Measurements from ENCODE around the gene GAMT. TPM values are rescaled to one million over a fixed set of nuclear protein-coding genes. Genes with fewer than 3 reads are reported as not detected.

Gene GAMT
- total and polyA plus RNA-seq, 2 donors (not counting 3 experiments of a cell fraction or from before 2014, with no cell fraction given): 22.1 to 36.9 TPM

DNA sequence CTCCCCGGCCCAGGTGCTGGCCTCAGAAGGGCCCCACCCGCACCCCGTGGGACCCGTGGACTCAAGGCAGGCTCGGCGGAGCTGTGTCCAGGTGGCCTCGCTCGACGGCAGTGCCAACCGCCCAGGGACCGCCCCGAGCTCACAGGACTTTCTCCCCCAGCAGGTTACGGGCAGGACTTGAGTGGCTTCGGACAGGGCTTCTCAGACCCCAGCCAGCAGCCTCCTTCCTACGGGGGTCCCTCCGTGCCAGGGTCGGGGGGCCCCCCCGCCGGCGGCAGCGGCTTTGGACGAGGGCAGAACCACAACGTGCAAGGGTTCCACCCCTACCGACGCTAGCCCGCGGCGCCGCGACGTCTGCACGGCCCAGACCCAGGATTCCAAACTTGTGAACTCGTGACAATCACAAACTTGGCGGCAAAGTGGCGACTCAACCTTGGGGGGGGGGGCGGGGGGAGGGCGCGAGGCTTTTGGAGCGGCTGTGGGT, 33.3 kb upstream of the GAMT start:
- Histone ChIP-seq H3K79me2 (ENCODE audit: control insufficient read depth, insufficient read depth, low read length) (peaks cover 14% of the 10 kb centered on the region), H3K4me3 (replicated peaks in 1 of 3; ENCODE audit: insufficient read depth in 1 of 3, low read depth in 1 of 3, low read length in 3 of 3) (no peak overlapping the region), H3K4me1 (ENCODE audit: control insufficient read depth, extremely low read depth, insufficient read depth, low read length) (peaks cover 2% of the 10 kb centered on the region), H3K36me3 (ENCODE audit: control insufficient read depth in 2 of 2, extremely low read depth in 1 of 2, insufficient read depth in 2 of 2, low read length in 2 of 2) (peaks cover 0 to 41% of the 10 kb centered on the region in 2 experiments), H3K27ac (ENCODE audit: insufficient read depth, low read depth, low read length) (no peak overlapping the region), H3K9me3 (replicated peaks; ENCODE audit: control insufficient read depth, insufficient read depth, low read length) (no peaks in the 10 kb centered on the region), H2AFZ (ENCODE audit: low read depth, low read length) (no peak overlapping the region), H3K9me1 (replicated peaks; ENCODE audit: control insufficient read depth, extremely low read depth, insufficient read depth, low read length) (no peaks in the 10 kb centered on the region), H3K27me3 (ENCODE audit: control insufficient read depth in 2 of 2, insufficient read depth in 2 of 2, low read length in 2 of 2) (no peaks in the 10 kb centered on the region), H3K4me2 (ENCODE audit: insufficient read depth, low read length) (no peak overlapping the region), H4K20me1 (replicated peaks; ENCODE audit: control insufficient read depth, extremely low read depth, insufficient read depth, low read length) (no peaks in the 10 kb centered on the region), H3K9ac (replicated peaks; ENCODE audit: extremely low read depth, insufficient read depth, low read length) (no peak overlapping the region)
- intact Hi-C loops (cut with micrococcal nuclease): no loop called here
- no peak for DNase-seq (ENCODE audit: low read depth, low spot score)
- dilution Hi-C loops (cut with MboI; ENCODE audit: extremely low pct_ligation_motif_present, low sequenced_read_pairs): no loop called here
- FAIRE-seq: no peak
- POLR2A ChIA-PET: no interaction called here
- TF ChIP-seq POLR2A (IDR thresholded peaks at IDR 0.05; ENCODE audit: low read depth, low read length): no peak
- TF ChIP-seq JUN (IDR thresholded peaks at IDR 0.05; ENCODE audit: borderline replicate concordance, insufficient read depth, insufficient read length, low read depth): no peak
- TF ChIP-seq GATA2 (IDR thresholded peaks at IDR 0.05; ENCODE audit: insufficient read depth, insufficient read length, low read depth, low read length): no peak
- TF ChIP-seq, protein P1, sequence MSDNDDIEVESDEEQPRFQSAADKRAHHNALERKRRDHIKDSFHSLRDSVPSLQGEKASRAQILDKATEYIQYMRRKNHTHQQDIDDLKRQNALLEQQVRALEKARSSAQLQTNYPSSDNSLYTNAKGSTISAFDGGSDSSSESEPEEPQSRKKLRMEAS (IDR thresholded peaks at IDR 0.05; ENCODE audit: insufficient read depth, insufficient read length): no peak
- no peak for TF ChIP-seq CTCF (IDR thresholded peaks at IDR 0.05; ENCODE audit: extremely low read depth in 1 of 2, insufficient read depth in 1 of 2, low read depth in 1 of 2, low read length in 2 of 2)
- TF ChIP-seq MYC (IDR thresholded peaks at IDR 0.05; ENCODE audit: low read depth, low read length): no peak
- no peak for TF ChIP-seq EZH2 (IDR thresholded peaks at IDR 0.05; ENCODE audit: borderline replicate concordance, low read depth, low read length, severe bottlenecking)
- TF ChIP-seq FOS (IDR thresholded peaks at IDR 0.05; ENCODE audit: borderline replicate concordance, insufficient read depth, low read length): no peak
- no peak for TF ChIP-seq POLR2AphosphoS5 (IDR thresholded peaks at IDR 0.05; ENCODE audit: insufficient read depth, low read depth, low read length)
- no TSS peak for BruUV-seq (replicated peaks)
- CTCF ChIA-PET: no interaction called here
